ENCODE measurements around the gene CCDC152. TPM values are rescaled to one million over a fixed set of nuclear protein-coding genes. Genes with fewer than 3 reads are reported as not detected.
A peak's percentile ranks its signal among the peaks of the same experiment; 100 is the strongest.

Gene CCDC152
- total RNA-seq, 4 donors from 2014 or later, result 0.48 TPM; not detected in 3

GRCh38 chr5:42767491-42768105 lies 11.0 kb downstream of the CCDC152 start:
- peaks cover 0 to 5% (median 0%) of the 10 kb centered on the region in 4 donors for H3K4me1 ChIP-seq
- DNase-seq, result no peak
- no peaks in the 10 kb centered on the region for H3K9me3 ChIP-seq
- TF ChIP-seq POLR2A (IDR thresholded peaks at IDR 0.05), result no peak
- no peak for TF ChIP-seq POLR2AphosphoS5 (IDR thresholded peaks at IDR 0.05)
- peak; percentile 44 to 58 (median 48) for TF ChIP-seq CTCF (IDR thresholded peaks at IDR 0.05)
- 30 to 36% methylated on average over 3 of the region's 3 CpGs for WGBS, 2 donors (ENCODE audit: low coverage in 1 of 2)
- no peak overlapping the region for H3K27ac ChIP-seq
- in situ Hi-C loops (cut with MboI; ENCODE audit: low pct_ligation_motif_present in 1 of 4, low pct_unique_long_range_greater_than_20kb in 1 of 4, low sequenced_read_pairs in 3 of 4) (loop anchor here in 3 of 4 donors (25.0 kb wide), 3 partner anchors 355 to 905 kb away; partner anchors contain the start of genes OXCT1 (in 2 of the 3) and GHR (in 1 of the 3)), intact Hi-C loops (cut with DNase I; ENCODE audit: low total_unique reads) (loop anchor here (5.0 kb wide), 1 partner anchor 345 kb away; the partner anchor contains the start of gene GHR)
- no peaks in the 10 kb centered on the region for H3K36me3 ChIP-seq
- peaks cover 5% of the 10 kb centered on the region for H3K27me3 ChIP-seq
- H3K4me3 ChIP-seq, result no peak overlapping the region

- no peak for TF ChIP-seq EP300 (IDR thresholded peaks at IDR 0.05; ENCODE audit: low read depth)
- intact Hi-C loops (cut with DNase I; ENCODE audit: low total_unique reads), result loop anchor here (5.0 kb wide), 1 partner anchor 346 kb away; the partner anchor contains the start of gene GHR
- peaks cover 5% of the 10 kb centered on the region for H3K27me3 ChIP-seq
- H3K27ac ChIP-seq, result no peak overlapping the region
- no peaks in the 10 kb centered on the region for H3K36me3 ChIP-seq
- peaks cover 0 to 7% (median 0%) of the 10 kb centered on the region in 4 donors for H3K4me1 ChIP-seq
- H3K9me3 ChIP-seq, result no peaks in the 10 kb centered on the region
- in situ Hi-C loops (cut with MboI; ENCODE audit: low pct_ligation_motif_present in 1 of 4, low pct_unique_long_range_greater_than_20kb in 1 of 4, low sequenced_read_pairs in 3 of 4), result loop anchor here in 3 of 4 donors (25.0 kb wide), 3 partner anchors 356 to 906 kb away; partner anchors contain the start of genes OXCT1 (in 2 of the 3) and GHR (in 1 of the 3)
- 22 to 24% methylated on average over 1 of the region's 1 CpG for WGBS, 2 donors (ENCODE audit: low coverage in 1 of 2)
- DNase-seq, result no peak
- no peak overlapping the region for H3K4me3 ChIP-seq
These were observed 11.5 kb downstream of the CCDC152 start for GRCh38 chr5:42768106-42768504.

GRCh38 chr5:42770003-42770402 lies 13.4 kb downstream of the CCDC152 start:
- Histone ChIP-seq H3K27me3 (peaks cover 5% of the 10 kb centered on the region), H3K9me3 (no peaks in the 10 kb centered on the region), H3K27ac (no peak overlapping the region), H3K36me3 (no peaks in the 10 kb centered on the region), H3K4me1 (peaks cover 0 to 7% (median 0%) of the 10 kb centered on the region in 4 donors), H3K4me3 (no peak overlapping the region)
- no peak for TF ChIP-seq POLR2AphosphoS5 (IDR thresholded peaks at IDR 0.05)
- TF ChIP-seq CTCF (IDR thresholded peaks at IDR 0.05), result no peak
- TF ChIP-seq POLR2A (IDR thresholded peaks at IDR 0.05), result no peak
- TF ChIP-seq EP300 (IDR thresholded peaks at IDR 0.05; ENCODE audit: low read depth), result no peak
- no peak for DNase-seq
- intact Hi-C loops (cut with DNase I; ENCODE audit: low total_unique reads) (loop anchor here (10.0 kb wide), 1 partner anchor 915 kb away; no protein-coding TSS in a partner anchor), in situ Hi-C loops (cut with MboI; ENCODE audit: low pct_ligation_motif_present in 1 of 4, low pct_unique_long_range_greater_than_20kb in 1 of 4, low sequenced_read_pairs in 3 of 4) (loop anchor here in 3 of 4 donors (10.0 to 25.0 kb wide), 5 partner anchors 115 to 908 kb away; partner anchors contain the start of genes OXCT1 (in 2 of the 3) and GHR (in 1 of the 3))

- intact Hi-C loops (cut with DNase I; ENCODE audit: low total_unique reads) (loop anchor here (10.0 kb wide), 1 partner anchor 918 kb away; no protein-coding TSS in a partner anchor), in situ Hi-C loops (cut with MboI; ENCODE audit: low pct_ligation_motif_present in 1 of 4, low pct_unique_long_range_greater_than_20kb in 1 of 4, low sequenced_read_pairs in 3 of 4) (loop anchor here in 3 of 4 donors (10.0 to 25.0 kb wide), 5 partner anchors 112 to 910 kb away; partner anchors contain the start of genes OXCT1 (in 2 of the 3) and GHR (in 1 of the 3))
- H3K27ac ChIP-seq, result no peak overlapping the region
- peaks cover 5% of the 10 kb centered on the region for H3K27me3 ChIP-seq
- TF ChIP-seq CTCF (IDR thresholded peaks at IDR 0.05) (no peak), POLR2AphosphoS5 (IDR thresholded peaks at IDR 0.05) (no peak), EP300 (IDR thresholded peaks at IDR 0.05; ENCODE audit: low read depth) (no peak), POLR2A (IDR thresholded peaks at IDR 0.05) (no peak)
- no peak overlapping the region for H3K4me3 ChIP-seq
- H3K36me3 ChIP-seq, result no peaks in the 10 kb centered on the region
- H3K4me1 ChIP-seq, result peaks cover 0 to 7% (median 0%) of the 10 kb centered on the region in 4 donors
- DNase-seq, result no peak
- WGBS, 2 donors (ENCODE audit: low coverage in 1 of 2), result 56 to 58% methylated on average over 13 of the region's 13 CpGs
- H3K9me3 ChIP-seq, result no peaks in the 10 kb centered on the region
These were observed 15.8 kb downstream of the CCDC152 start for GRCh38 chr5:42772265-42772993.

Data from transverse colon (tissue), 4 donors.